Measurements from ENCODE around the gene NOP53. TPM values are rescaled to one million over a fixed set of nuclear protein-coding genes. Genes with fewer than 3 reads are reported as not detected.

The NOP53 gene
- total and polyA plus RNA-seq, 2 of the 8 experiments (the other 6 are each of a cell fraction or from before 2014, with no cell fraction given) = 107 to 245 TPM

GRCh38 chr19:47801270-47801669 is 55.9 kb downstream of the NOP53 start (continued):
- TF ChIP-seq CTCF (IDR thresholded peaks at IDR 0.05; ENCODE audit: control extremely low read depth in 1 of 3, insufficient read depth in 1 of 3, low read depth in 1 of 3, low read length in 3 of 3) (no peak), POLR2A (IDR thresholded peaks at IDR 0.05; ENCODE audit: control extremely low read depth in 1 of 2, low read depth in 2 of 2, low read length in 2 of 2) (no peak), NRF1 (IDR thresholded peaks at IDR 0.05; ENCODE audit: low read depth, low read length) (no peak)
